GM12878 (cell line): Measurements from ENCODE around the gene PGAM2.

ENCODE experiments used
- TBL1XR1 ChIP-seq: IDR thresholded peaks from 2 replicates; pipeline ENCODE4 v1.6.1; 2012; ENCODE audit warnings: low read depth, low read length, improper control_type of control experiment
- ZNF24 ChIP-seq: fragments of 450-650 bp; IDR thresholded peaks from 2 replicates; pipeline ENCODE4 v1.6.1; 2017; ENCODE audit warnings: antibody characterized with exemption, mild to moderate bottlenecking

DNA sequence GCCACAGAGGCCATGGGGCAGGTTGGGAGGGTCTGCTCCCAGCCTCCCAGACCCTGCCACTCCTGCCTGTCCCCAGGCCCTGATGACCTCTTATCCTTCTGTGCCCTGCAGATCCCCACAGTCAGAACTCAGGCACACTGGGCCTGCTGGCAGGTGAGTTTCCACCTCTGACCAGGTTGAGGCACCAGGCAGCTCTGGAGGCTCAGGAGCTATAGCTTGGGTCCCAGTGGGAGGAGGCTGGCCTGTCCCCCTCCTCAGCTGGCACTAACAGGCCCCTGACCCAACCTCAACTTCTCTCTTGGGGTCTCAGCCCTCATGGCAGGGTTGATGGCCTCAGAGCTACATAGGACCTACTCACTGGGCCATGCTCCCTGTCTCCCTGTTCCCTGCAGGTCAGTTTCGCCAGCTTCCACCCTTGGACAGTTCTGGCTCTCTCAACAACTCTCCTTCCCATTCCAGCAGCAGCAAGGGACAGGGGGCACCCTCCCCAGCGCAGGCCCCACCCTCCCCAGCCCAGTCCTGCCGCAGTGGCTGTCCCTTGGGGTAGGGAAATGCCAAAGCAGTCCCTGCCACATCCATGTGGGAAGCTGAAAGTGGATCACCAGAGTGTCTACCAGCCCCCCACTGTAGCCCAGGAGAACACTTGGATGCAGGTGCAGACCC, 36.1 kb upstream of the PGAM2 start:
- no peak for TF ChIP-seq ZNF24
- no peak for TF ChIP-seq TBL1XR1
